GM23338 (cell line): ENCODE data around the gene SLC35F4. TPM values are rescaled to one million over a fixed set of nuclear protein-coding genes. Genes with fewer than 3 reads are reported as not detected.

Experiments used
- ATAC-seq: fragments of 200-7000 bp; cut with Tn5 transposase; 3 replicates; pipeline ENCODE4 v1.9.1; 2020
- DNase-seq: peaks from one replicate; pipeline ENCODE4 v3.0.0-alpha.2; 2015; ENCODE audit warnings: low spot score
- H2AFZ ChIP-seq: fragments of 200-600 bp; sonication (generic); 2 replicates; pipeline ENCODE4 v1.8.0; 2016; ENCODE audit warnings: antibody characterized with exemption, mild to moderate bottlenecking, moderate library complexity
- H3F3A ChIP-seq: fragments of 200-600 bp; sonication (generic); replicated peaks from 2 replicates; pipeline ENCODE4 v1.8.0; 2017; ENCODE audit warnings: antibody characterized with exemption, mixed run types, low read depth
- H3K27ac ChIP-seq: fragments of 200-600 bp; sonication (generic); 2 replicates; pipeline ENCODE4 v1.6.1; 2016; ENCODE audit warnings: low read depth
- H3K27me3 ChIP-seq: fragments of 200-600 bp; sonication (generic); 2 replicates; pipeline ENCODE4 v1.8.0; 2016; ENCODE audit warnings: mild to moderate bottlenecking, mixed run types, moderate library complexity; ENCODE audit not compliant: insufficient read depth
- H3K36me3 ChIP-seq: fragments of 200-600 bp; sonication (generic); 2 replicates; pipeline ENCODE4 v1.8.0; 2016; ENCODE audit warnings: mild to moderate bottlenecking; ENCODE audit not compliant: insufficient read depth
- H3K4me1 ChIP-seq: fragments of 200-600 bp; sonication (generic); 2 replicates; pipeline ENCODE4 v1.8.0; 2016; ENCODE audit warnings: mild to moderate bottlenecking, moderate library complexity; ENCODE audit not compliant: insufficient read depth
- H3K4me2 ChIP-seq: fragments of 200-600 bp; sonication (generic); 2 replicates; pipeline ENCODE4 v1.7.1; 2017; ENCODE audit warnings: mixed run types
- H3K4me3 ChIP-seq: fragments of 200-600 bp; sonication (generic); 2 replicates; pipeline ENCODE4 v1.6.1; 2016; ENCODE audit warnings: mixed run types
- H3K79me2 ChIP-seq: fragments of 200-600 bp; sonication (generic); replicated peaks from 2 replicates; pipeline ENCODE4 v1.8.0; 2017; ENCODE audit warnings: mild to moderate bottlenecking; ENCODE audit not compliant: insufficient read depth
- H3K9me2 ChIP-seq: fragments of 200-600 bp; sonication (generic); 2 replicates; pipeline ENCODE4 v1.8.0; 2017; ENCODE audit not compliant: insufficient read depth
- H4K20me1 ChIP-seq: fragments of 200-600 bp; sonication (generic); replicated peaks from 2 replicates; pipeline ENCODE4 v1.8.0; 2017; ENCODE audit warnings: mild to moderate bottlenecking; ENCODE audit not compliant: insufficient read depth
- H3K27ac Mint-ChIP-seq: 2 replicates; pipeline ENCODE4 v1.8.0; 2020; ENCODE audit warnings: inconsistent platforms, mild to moderate bottlenecking, moderate library complexity, mixed read lengths
- H3K27me3 Mint-ChIP-seq: 3 replicates; pipeline ENCODE4 v1.8.0; 2022; ENCODE audit warnings: low read depth, mild to moderate bottlenecking, moderate library complexity, mixed read lengths, inconsistent platforms; ENCODE audit not compliant: insufficient read depth, poor library complexity
- H3K36me3 Mint-ChIP-seq: 3 replicates; pipeline ENCODE4 v1.8.0; 2021; ENCODE audit warnings: low read depth, mild to moderate bottlenecking, inconsistent platforms, moderate library complexity, mixed read lengths
- H3K4me1 Mint-ChIP-seq: 3 replicates; pipeline ENCODE4 v1.8.0; 2020; ENCODE audit warnings: mild to moderate bottlenecking, inconsistent platforms, mixed read lengths
- H3K4me3 Mint-ChIP-seq: 3 replicates; pipeline ENCODE4 v1.8.0; 2021; ENCODE audit warnings: moderate library complexity, mild to moderate bottlenecking, inconsistent platforms, mixed read lengths
- H3K9me3 Mint-ChIP-seq: 3 replicates; pipeline ENCODE4 v1.8.0; 2020; ENCODE audit warnings: moderate library complexity, mild to moderate bottlenecking, inconsistent platforms, mixed read lengths
- CREB1 ChIP-seq: fragments of 250-450 bp; sonication (Bioruptor Pico); IDR thresholded peaks from 2 replicates; pipeline ENCODE4 v1.5.0; 2020; ENCODE audit warnings: low read depth, mild to moderate bottlenecking, moderate library complexity
- EZH2 ChIP-seq: fragments of 200-600 bp; sonication (generic); IDR thresholded peaks from one replicate; pipeline ENCODE4 v1.8.0; 2017; ENCODE audit warnings: antibody characterized with exemption, mild to moderate bottlenecking, low read depth; ENCODE audit not compliant: unreplicated experiment
- EZH2phosphoT487 ChIP-seq: fragments of 200-600 bp; sonication (generic); IDR thresholded peaks from one replicate; pipeline ENCODE4 v1.8.1; 2018; ENCODE audit warnings: antibody characterized with exemption; ENCODE audit not compliant: unreplicated experiment
- JUNB ChIP-seq: IDR thresholded peaks from one replicate; pipeline ENCODE4 v1.6.1; 2016; ENCODE audit warnings: antibody characterized with exemption; ENCODE audit not compliant: unreplicated experiment
- NANOG ChIP-seq: IDR thresholded peaks from 2 replicates; pipeline ENCODE4 v1.6.1; 2016; ENCODE audit warnings: antibody characterized with exemption, borderline replicate concordance
- POLR2AphosphoS5 ChIP-seq: IDR thresholded peaks from 2 replicates; pipeline ENCODE4 v1.6.1; 2016; ENCODE audit warnings: antibody characterized with exemption, low read depth
- STAT1 ChIP-seq: IDR thresholded peaks from one replicate; pipeline ENCODE4 v1.6.1; 2016; ENCODE audit warnings: antibody characterized with exemption; ENCODE audit not compliant: unreplicated experiment
- ZNF114 ChIP-seq: fragments of 250-450 bp; sonication (Bioruptor Pico); IDR thresholded peaks from 2 replicates; pipeline ENCODE4 v1.5.0; 2020; ENCODE audit warnings: mild to moderate bottlenecking, moderate library complexity
- ZNF331 ChIP-seq: fragments of 250-450 bp; sonication (Bioruptor Pico); IDR thresholded peaks from 2 replicates; pipeline ENCODE4 v1.5.0; 2020; ENCODE audit warnings: low read depth, mild to moderate bottlenecking, moderate library complexity
- polyA plus RNA-seq: library from polyadenylated mRNA; unstranded; fragments of >200 nt; fragmentation: Nextera tagmentation; extraction: Ambion mirVana; gene quantifications from 2 replicates; pipeline ENCODE4 v1.2.1, GENCODE V29; 2016
- total RNA-seq: library from RNA; depleted of rRNA; stranded (reverse); fragments of >200 nt; shearing (Covaris generic); gene quantifications from 2 replicates; pipeline ENCODE4 v1.2.3, GENCODE V29; 2014
- TF ChIP-seq, protein P1 (sequence below), 2 experiments: fragments of 200-600 bp in 1 of 2; sonication (generic) in 1 of 2; conservative IDR thresholded peaks; 2 replicates each; pipeline versions ENCODE4 v1.5.1 to v1.6.1; 2016 to 2017; ENCODE audit warnings: antibody characterized with exemption in 2 of 2, low read depth in 2 of 2, mild to moderate bottlenecking in 2 of 2, moderate library complexity in 1 of 2
- TF ChIP-seq, protein P2 (sequence below): IDR thresholded peaks from one replicate; pipeline ENCODE4 v1.6.1; 2018; ENCODE audit warnings: antibody characterized with exemption; ENCODE audit not compliant: unreplicated experiment
- TF ChIP-seq, protein P3 (sequence below): IDR thresholded peaks from 2 replicates; pipeline ENCODE4 v1.6.1; 2016; ENCODE audit warnings: antibody characterized with exemption
- TF ChIP-seq, protein P4 (sequence below): fragments of 250-450 bp; sonication (Bioruptor Pico); IDR thresholded peaks from 2 replicates; pipeline ENCODE4 v1.5.0; 2020; ENCODE audit warnings: mild to moderate bottlenecking, moderate library complexity

Gene SLC35F4
- total and polyA plus RNA-seq, 2 experiments from 2014 or later = 0.10 TPM; not detected in 1

DNA sequence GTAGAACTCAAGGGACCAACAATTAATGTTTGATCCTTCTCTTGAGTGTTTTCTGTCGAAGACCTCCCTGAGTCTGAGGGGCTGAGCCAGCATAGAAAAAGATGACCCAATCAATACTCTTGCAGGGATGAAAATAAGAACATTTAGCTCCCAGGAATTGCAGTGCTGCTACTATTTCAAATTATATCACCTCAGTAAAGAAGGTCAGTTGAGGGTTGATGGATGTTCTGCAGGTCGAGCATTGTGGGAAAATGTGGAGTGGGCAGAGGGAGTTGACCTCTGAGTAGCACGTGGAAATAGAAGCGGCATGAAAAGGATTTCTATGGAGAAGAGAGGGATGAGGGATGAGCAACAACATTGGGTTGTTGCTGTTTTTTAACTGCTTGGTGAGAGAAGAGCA, 297.3 kb downstream of the SLC35F4 start (continued):
- TF ChIP-seq, protein P1, sequence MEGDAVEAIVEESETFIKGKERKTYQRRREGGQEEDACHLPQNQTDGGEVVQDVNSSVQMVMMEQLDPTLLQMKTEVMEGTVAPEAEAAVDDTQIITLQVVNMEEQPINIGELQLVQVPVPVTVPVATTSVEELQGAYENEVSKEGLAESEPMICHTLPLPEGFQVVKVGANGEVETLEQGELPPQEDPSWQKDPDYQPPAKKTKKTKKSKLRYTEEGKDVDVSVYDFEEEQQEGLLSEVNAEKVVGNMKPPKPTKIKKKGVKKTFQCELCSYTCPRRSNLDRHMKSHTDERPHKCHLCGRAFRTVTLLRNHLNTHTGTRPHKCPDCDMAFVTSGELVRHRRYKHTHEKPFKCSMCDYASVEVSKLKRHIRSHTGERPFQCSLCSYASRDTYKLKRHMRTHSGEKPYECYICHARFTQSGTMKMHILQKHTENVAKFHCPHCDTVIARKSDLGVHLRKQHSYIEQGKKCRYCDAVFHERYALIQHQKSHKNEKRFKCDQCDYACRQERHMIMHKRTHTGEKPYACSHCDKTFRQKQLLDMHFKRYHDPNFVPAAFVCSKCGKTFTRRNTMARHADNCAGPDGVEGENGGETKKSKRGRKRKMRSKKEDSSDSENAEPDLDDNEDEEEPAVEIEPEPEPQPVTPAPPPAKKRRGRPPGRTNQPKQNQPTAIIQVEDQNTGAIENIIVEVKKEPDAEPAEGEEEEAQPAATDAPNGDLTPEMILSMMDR (conservative IDR thresholded peaks at IDR 0.05; ENCODE audit: low read depth in 2 of 2) = no peak
- TF ChIP-seq EZH2 (no peak), JUNB (no peak), CREB1 (CRISPR knock-in tag) (no peak), ZNF114 (no peak), ZNF331 (CRISPR knock-in tag) (no peak), EZH2phosphoT487 (no peak), NANOG (no peak), STAT1 (no peak)
- TF ChIP-seq, protein P2, sequence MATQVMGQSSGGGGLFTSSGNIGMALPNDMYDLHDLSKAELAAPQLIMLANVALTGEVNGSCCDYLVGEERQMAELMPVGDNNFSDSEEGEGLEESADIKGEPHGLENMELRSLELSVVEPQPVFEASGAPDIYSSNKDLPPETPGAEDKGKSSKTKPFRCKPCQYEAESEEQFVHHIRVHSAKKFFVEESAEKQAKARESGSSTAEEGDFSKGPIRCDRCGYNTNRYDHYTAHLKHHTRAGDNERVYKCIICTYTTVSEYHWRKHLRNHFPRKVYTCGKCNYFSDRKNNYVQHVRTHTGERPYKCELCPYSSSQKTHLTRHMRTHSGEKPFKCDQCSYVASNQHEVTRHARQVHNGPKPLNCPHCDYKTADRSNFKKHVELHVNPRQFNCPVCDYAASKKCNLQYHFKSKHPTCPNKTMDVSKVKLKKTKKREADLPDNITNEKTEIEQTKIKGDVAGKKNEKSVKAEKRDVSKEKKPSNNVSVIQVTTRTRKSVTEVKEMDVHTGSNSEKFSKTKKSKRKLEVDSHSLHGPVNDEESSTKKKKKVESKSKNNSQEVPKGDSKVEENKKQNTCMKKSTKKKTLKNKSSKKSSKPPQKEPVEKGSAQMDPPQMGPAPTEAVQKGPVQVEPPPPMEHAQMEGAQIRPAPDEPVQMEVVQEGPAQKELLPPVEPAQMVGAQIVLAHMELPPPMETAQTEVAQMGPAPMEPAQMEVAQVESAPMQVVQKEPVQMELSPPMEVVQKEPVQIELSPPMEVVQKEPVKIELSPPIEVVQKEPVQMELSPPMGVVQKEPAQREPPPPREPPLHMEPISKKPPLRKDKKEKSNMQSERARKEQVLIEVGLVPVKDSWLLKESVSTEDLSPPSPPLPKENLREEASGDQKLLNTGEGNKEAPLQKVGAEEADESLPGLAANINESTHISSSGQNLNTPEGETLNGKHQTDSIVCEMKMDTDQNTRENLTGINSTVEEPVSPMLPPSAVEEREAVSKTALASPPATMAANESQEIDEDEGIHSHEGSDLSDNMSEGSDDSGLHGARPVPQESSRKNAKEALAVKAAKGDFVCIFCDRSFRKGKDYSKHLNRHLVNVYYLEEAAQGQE = no peak
- TF ChIP-seq, protein P3, sequence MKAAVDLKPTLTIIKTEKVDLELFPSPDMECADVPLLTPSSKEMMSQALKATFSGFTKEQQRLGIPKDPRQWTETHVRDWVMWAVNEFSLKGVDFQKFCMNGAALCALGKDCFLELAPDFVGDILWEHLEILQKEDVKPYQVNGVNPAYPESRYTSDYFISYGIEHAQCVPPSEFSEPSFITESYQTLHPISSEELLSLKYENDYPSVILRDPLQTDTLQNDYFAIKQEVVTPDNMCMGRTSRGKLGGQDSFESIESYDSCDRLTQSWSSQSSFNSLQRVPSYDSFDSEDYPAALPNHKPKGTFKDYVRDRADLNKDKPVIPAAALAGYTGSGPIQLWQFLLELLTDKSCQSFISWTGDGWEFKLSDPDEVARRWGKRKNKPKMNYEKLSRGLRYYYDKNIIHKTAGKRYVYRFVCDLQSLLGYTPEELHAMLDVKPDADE = no peak

DNA sequence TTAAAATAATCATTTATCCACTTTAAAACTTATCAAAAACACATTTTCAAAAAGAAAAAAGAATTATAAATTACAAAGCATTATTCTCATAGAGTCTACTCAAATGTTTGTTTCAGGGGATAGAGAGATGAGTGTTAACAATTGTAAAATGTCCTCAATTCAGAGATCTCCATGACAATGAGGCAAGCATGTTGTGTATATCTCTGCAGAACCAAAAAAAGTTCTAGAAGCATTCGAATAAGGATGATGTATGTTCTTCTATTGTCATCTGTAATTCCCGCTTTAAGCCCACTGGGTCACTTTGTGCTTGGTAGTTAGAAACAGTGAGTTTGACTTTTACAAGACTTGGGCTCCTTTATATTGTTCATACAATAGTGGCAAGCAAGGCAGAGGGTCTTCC, 298.7 kb downstream of the SLC35F4 start:
- Mint-ChIP-seq H3K9me3 (no peaks in the 10 kb centered on the region), H3K36me3 (no peaks in the 10 kb centered on the region), H3K27me3 (no peaks in the 10 kb centered on the region), H3K4me1 (0 out of 3 replicates have a peak, but pooled peaks cover 2% of the 10 kb centered on the region), H3K27ac (no peak overlapping the region; the same call in 1 of the 2 replicates), H3K4me3 (no peak overlapping the region)
- no peak overlapping the region for H3K27ac ChIP-seq
- no peaks in the 10 kb centered on the region for H3K79me2 ChIP-seq
- no peaks in the 10 kb centered on the region for H3K4me1 ChIP-seq
- DNase-seq (no peak), ATAC-seq (no peak)
- H3K36me3 ChIP-seq = no peaks in the 10 kb centered on the region
- no peaks in the 10 kb centered on the region; the same call in 1 of the 2 replicates for H3K9me2 ChIP-seq
- H3F3A ChIP-seq = no peaks in the 10 kb centered on the region
- H3K27me3 ChIP-seq = no peaks in the 10 kb centered on the region
- H3K4me2 ChIP-seq = no peak overlapping the region
- H3K4me3 ChIP-seq = no peak overlapping the region
- no peaks in the 10 kb centered on the region for H4K20me1 ChIP-seq
- H2AFZ ChIP-seq = no peak overlapping the region
- TF ChIP-seq JUNB (no peak), ZNF331 (CRISPR knock-in tag) (no peak), POLR2AphosphoS5 (no peak), NANOG (no peak), STAT1 (no peak)
- TF ChIP-seq, protein P4, sequence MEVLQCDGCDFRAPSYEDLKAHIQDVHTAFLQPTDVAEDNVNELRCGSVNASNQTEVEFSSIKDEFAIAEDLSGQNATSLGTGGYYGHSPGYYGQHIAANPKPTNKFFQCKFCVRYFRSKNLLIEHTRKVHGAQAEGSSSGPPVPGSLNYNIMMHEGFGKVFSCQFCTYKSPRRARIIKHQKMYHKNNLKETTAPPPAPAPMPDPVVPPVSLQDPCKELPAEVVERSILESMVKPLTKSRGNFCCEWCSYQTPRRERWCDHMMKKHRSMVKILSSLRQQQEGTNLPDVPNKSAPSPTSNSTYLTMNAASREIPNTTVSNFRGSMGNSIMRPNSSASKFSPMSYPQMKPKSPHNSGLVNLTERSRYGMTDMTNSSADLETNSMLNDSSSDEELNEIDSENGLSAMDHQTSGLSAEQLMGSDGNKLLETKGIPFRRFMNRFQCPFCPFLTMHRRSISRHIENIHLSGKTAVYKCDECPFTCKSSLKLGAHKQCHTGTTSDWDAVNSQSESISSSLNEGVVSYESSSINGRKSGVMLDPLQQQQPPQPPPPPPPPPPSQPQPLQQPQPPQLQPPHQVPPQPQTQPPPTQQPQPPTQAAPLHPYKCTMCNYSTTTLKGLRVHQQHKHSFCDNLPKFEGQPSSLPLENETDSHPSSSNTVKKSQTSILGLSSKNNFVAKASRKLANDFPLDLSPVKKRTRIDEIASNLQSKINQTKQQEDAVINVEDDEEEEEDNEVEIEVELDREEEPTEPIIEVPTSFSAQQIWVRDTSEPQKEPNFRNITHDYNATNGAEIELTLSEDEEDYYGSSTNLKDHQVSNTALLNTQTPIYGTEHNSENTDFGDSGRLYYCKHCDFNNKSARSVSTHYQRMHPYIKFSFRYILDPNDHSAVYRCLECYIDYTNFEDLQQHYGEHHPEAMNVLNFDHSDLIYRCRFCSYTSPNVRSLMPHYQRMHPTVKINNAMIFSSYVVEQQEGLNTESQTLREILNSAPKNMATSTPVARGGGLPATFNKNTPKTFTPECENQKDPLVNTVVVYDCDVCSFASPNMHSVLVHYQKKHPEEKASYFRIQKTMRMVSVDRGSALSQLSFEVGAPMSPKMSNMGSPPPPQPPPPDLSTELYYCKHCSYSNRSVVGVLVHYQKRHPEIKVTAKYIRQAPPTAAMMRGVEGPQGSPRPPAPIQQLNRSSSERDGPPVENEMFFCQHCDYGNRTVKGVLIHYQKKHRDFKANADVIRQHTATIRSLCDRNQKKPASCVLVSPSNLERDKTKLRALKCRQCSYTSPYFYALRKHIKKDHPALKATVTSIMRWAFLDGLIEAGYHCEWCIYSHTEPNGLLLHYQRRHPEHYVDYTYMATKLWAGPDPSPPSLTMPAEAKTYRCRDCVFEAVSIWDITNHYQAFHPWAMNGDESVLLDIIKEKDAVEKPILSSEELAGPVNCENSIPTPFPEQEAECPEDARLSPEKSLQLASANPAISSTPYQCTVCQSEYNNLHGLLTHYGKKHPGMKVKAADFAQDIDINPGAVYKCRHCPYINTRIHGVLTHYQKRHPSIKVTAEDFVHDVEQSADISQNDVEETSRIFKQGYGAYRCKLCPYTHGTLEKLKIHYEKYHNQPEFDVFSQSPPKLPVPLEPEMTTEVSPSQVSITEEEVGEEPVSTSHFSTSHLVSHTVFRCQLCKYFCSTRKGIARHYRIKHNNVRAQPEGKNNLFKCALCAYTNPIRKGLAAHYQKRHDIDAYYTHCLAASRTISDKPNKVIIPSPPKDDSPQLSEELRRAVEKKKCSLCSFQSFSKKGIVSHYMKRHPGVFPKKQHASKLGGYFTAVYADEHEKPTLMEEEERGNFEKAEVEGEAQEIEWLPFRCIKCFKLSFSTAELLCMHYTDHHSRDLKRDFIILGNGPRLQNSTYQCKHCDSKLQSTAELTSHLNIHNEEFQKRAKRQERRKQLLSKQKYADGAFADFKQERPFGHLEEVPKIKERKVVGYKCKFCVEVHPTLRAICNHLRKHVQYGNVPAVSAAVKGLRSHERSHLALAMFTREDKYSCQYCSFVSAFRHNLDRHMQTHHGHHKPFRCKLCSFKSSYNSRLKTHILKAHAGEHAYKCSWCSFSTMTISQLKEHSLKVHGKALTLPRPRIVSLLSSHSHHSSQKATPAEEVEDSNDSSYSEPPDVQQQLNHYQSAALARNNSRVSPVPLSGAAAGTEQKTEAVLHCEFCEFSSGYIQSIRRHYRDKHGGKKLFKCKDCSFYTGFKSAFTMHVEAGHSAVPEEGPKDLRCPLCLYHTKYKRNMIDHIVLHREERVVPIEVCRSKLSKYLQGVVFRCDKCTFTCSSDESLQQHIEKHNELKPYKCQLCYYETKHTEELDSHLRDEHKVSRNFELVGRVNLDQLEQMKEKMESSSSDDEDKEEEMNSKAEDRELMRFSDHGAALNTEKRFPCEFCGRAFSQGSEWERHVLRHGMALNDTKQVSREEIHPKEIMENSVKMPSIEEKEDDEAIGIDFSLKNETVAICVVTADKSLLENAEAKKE (CRISPR knock-in tag) = no peak
